Spleen (tissue), 7 donors: ENCODE data around the gene POLR1C.
"Not testable (repeated sequence)": the region's sequence is repeated elsewhere in the genome, so short reads cannot be mapped to it uniquely, and the experiment has no call there.

Experiments used
- CTCF ChIP-seq, 11 experiments: fragments of 200-600 bp in 7 of 11; fragments of 450-650 bp in 4 of 11; sonication (generic) in 4 of 11; IDR thresholded peaks in 8 of 11; conservative IDR thresholded peaks in 3 of 11; 1 replicate in 7 of 11; 2 replicates in 4 of 11; pipeline versions ENCODE4 v1.4.0 to v1.8.0; 2016 to 2021; ENCODE audit warnings: antibody characterized with exemption in 11 of 11, inconsistent platforms in 4 of 11, mild to moderate bottlenecking in 1 of 11
- POLR2A ChIP-seq, 3 donors: fragments of 450-650 bp; IDR thresholded peaks; one replicate each; pipeline ENCODE4 v1.5.1; 2017; ENCODE audit warnings: antibody characterized with exemption in 3 of 3, mild to moderate bottlenecking in 1 of 3
- POLR2AphosphoS5 ChIP-seq, 3 donors: sonication (generic); formaldehyde crosslinking; IDR thresholded peaks; one replicate each; pipeline ENCODE4 v1.5.1; 2017; ENCODE audit warnings: antibody characterized with exemption in 3 of 3
- donor health status: DM: no; HTN: no; CAD: no; lungs with moderate emphysema.
- donor health status: DM: no; HTN: no; CAD: no.
- donor health status: DM: no; HTN: no; CAD: no.

- not testable (repeated sequence) for TF ChIP-seq POLR2AphosphoS5 (IDR thresholded peaks at IDR 0.05); POLR2A (IDR thresholded peaks at IDR 0.05); CTCF (IDR thresholded peaks at IDR 0.05 in 8 of 11, conservative IDR thresholded peaks at IDR 0.05 in 3 of 11)
These were observed 18.6 kb upstream of the POLR1C start for GRCh38 chr6:43498291-43498690.
